ENCODE results near the gene MYO1F.
"Not testable (repeated sequence)": the region's sequence is repeated elsewhere in the genome, so short reads cannot be mapped to it uniquely, and the experiment has no call there.

Gene MYO1F

GRCh38 chr19:8567522-8568172, 9.6 kb downstream of the MYO1F start:
- DNase-seq (ENCODE audit: extremely low read depth, insufficient read length), result no peak
- Histone ChIP-seq H3K4me3 (replicated peaks; ENCODE audit: low read depth, low read length) (no peak overlapping the region), H3K27me3 (replicated peaks; ENCODE audit: control insufficient read depth, insufficient read depth, low read length) (no peaks in the 10 kb centered on the region), H3K36me3 (ENCODE audit: control insufficient read depth, insufficient read depth, low read length) (no peaks in the 10 kb centered on the region)
- no peak for TF ChIP-seq CTCF (IDR thresholded peaks at IDR 0.05; ENCODE audit: insufficient read depth, low read length, poor library complexity, severe bottlenecking)

GRCh38 chr19:8566855-8567254, 10.4 kb downstream of the MYO1F start:
- TF ChIP-seq CTCF (IDR thresholded peaks at IDR 0.05; ENCODE audit: insufficient read depth, low read length, poor library complexity, severe bottlenecking), result no peak
- DNase-seq (ENCODE audit: extremely low read depth, insufficient read length), result no peak
- H3K4me3 ChIP-seq (replicated peaks; ENCODE audit: low read depth, low read length), result no peak overlapping the region
- H3K36me3 ChIP-seq (ENCODE audit: control insufficient read depth, insufficient read depth, low read length), result no peaks in the 10 kb centered on the region
- no peaks in the 10 kb centered on the region for H3K27me3 ChIP-seq (replicated peaks; ENCODE audit: control insufficient read depth, insufficient read depth, low read length)

GRCh38 chr19:8564866-8565265, 12.4 kb downstream of the MYO1F start:
- H3K27me3 ChIP-seq (replicated peaks; ENCODE audit: control insufficient read depth, insufficient read depth, low read length); DNase-seq (ENCODE audit: extremely low read depth, insufficient read length); H3K36me3 ChIP-seq (ENCODE audit: control insufficient read depth, insufficient read depth, low read length); H3K4me3 ChIP-seq (replicated peaks; ENCODE audit: low read depth, low read length): not testable (repeated sequence)

- no peak for TF ChIP-seq CTCF (IDR thresholded peaks at IDR 0.05; ENCODE audit: insufficient read depth, low read length, poor library complexity, severe bottlenecking)
- DNase-seq (ENCODE audit: extremely low read depth, insufficient read length), result no peak
- Histone ChIP-seq H3K36me3 (ENCODE audit: control insufficient read depth, insufficient read depth, low read length) (no peaks in the 10 kb centered on the region), H3K27me3 (replicated peaks; ENCODE audit: control insufficient read depth, insufficient read depth, low read length) (no peaks in the 10 kb centered on the region), H3K4me3 (replicated peaks; ENCODE audit: low read depth, low read length) (no peak overlapping the region)
Observed at GRCh38 chr19:8561075-8561764, 16.0 kb downstream of the MYO1F start.

- Histone ChIP-seq H3K27me3 (replicated peaks; ENCODE audit: control insufficient read depth, insufficient read depth, low read length) (no peaks in the 10 kb centered on the region), H3K4me3 (replicated peaks; ENCODE audit: low read depth, low read length) (no peak overlapping the region), H3K36me3 (ENCODE audit: control insufficient read depth, insufficient read depth, low read length) (no peaks in the 10 kb centered on the region)
- TF ChIP-seq CTCF (IDR thresholded peaks at IDR 0.05; ENCODE audit: insufficient read depth, low read length, poor library complexity, severe bottlenecking), result no peak
- no peak for DNase-seq (ENCODE audit: extremely low read depth, insufficient read length)
Observed at GRCh38 chr19:8558325-8558724, 18.9 kb downstream of the MYO1F start.

GRCh38 chr19:8557642-8558238, 19.5 kb downstream of the MYO1F start:
- H3K36me3 ChIP-seq (ENCODE audit: control insufficient read depth, insufficient read depth, low read length), result no peaks in the 10 kb centered on the region
- H3K27me3 ChIP-seq (replicated peaks; ENCODE audit: control insufficient read depth, insufficient read depth, low read length), result no peaks in the 10 kb centered on the region
- H3K4me3 ChIP-seq (replicated peaks; ENCODE audit: low read depth, low read length), result no peak overlapping the region
- DNase-seq (ENCODE audit: extremely low read depth, insufficient read length), result no peak
- TF ChIP-seq CTCF (IDR thresholded peaks at IDR 0.05; ENCODE audit: insufficient read depth, low read length, poor library complexity, severe bottlenecking), result no peak

- H3K4me3 ChIP-seq (replicated peaks; ENCODE audit: low read depth, low read length); DNase-seq (ENCODE audit: extremely low read depth, insufficient read length): not testable (repeated sequence)
Observed at GRCh38 chr19:8553729-8554128, 23.5 kb downstream of the MYO1F start.

More at GRCh38 chr19:8553729-8554128, 23.5 kb downstream of the MYO1F start:
- not testable (repeated sequence) for H3K27me3 ChIP-seq (replicated peaks; ENCODE audit: control insufficient read depth, insufficient read depth, low read length); H3K36me3 ChIP-seq (ENCODE audit: control insufficient read depth, insufficient read depth, low read length)
